IPS-18a (cell line): Measurements from ENCODE around the gene ELMO3.

Source experiments
- H3K27ac ChIP-seq: one replicate; pipeline ENCODE4 v1.5.1; 2013; ENCODE audit warnings: low read length
- H3K27me3 ChIP-seq: one replicate; pipeline ENCODE4 v1.6.1; 2013; ENCODE audit warnings: mild to moderate bottlenecking, low read length; ENCODE audit not compliant: control insufficient read depth, insufficient read depth
- H3K36me3 ChIP-seq: one replicate; pipeline ENCODE4 v1.6.1; 2013; ENCODE audit warnings: low read depth, low read length; ENCODE audit not compliant: control insufficient read depth
- H3K4me1 ChIP-seq: one replicate; pipeline ENCODE4 v1.6.1; 2013; ENCODE audit warnings: low read depth, low read length; ENCODE audit not compliant: control insufficient read depth
- H3K4me3 ChIP-seq: one replicate; pipeline ENCODE4 v1.5.1; 2013; ENCODE audit warnings: low read length
- H3K9ac ChIP-seq: one replicate; pipeline ENCODE4 v1.6.1; 2013; ENCODE audit warnings: mild to moderate bottlenecking, low read length, moderate library complexity
- H3K9me3 ChIP-seq: one replicate; pipeline ENCODE4 v1.6.1; 2013; ENCODE audit warnings: low read depth, low read length; ENCODE audit not compliant: control insufficient read depth

The ELMO3 gene

GRCh38 chr16:67234180-67234597 is 35.3 kb downstream of the ELMO3 start:
- Histone ChIP-seq H3K9ac (no peak overlapping the region), H3K36me3 (peaks cover 41% of the 10 kb centered on the region), H3K9me3 (no peaks in the 10 kb centered on the region), H3K27me3 (no peaks in the 10 kb centered on the region), H3K27ac (no peak overlapping the region), H3K4me1 (no peaks in the 10 kb centered on the region), H3K4me3 (no peak overlapping the region)

- Histone ChIP-seq H3K9ac (no peak overlapping the region), H3K9me3 (no peaks in the 10 kb centered on the region), H3K27me3 (no peaks in the 10 kb centered on the region), H3K36me3 (peaks cover 23% of the 10 kb centered on the region), H3K4me1 (no peaks in the 10 kb centered on the region), H3K27ac (no peak overlapping the region), H3K4me3 (no peak overlapping the region)
Observed at GRCh38 chr16:67235816-67236562, 37.1 kb downstream of the ELMO3 start.

- Histone ChIP-seq H3K4me3 (no peak overlapping the region), H3K27ac (no peak overlapping the region), H3K4me1 (peaks cover 7% of the 10 kb centered on the region), H3K9me3 (no peaks in the 10 kb centered on the region), H3K27me3 (no peaks in the 10 kb centered on the region), H3K9ac (no peak overlapping the region), H3K36me3 (peaks cover 15% of the 10 kb centered on the region)
Observed at GRCh38 chr16:67236563-67237395, 37.8 kb downstream of the ELMO3 start.

GRCh38 chr16:67237396-67238277 is 38.7 kb downstream of the ELMO3 start:
- peaks cover 7% of the 10 kb centered on the region for H3K4me1 ChIP-seq
- H3K9me3 ChIP-seq = no peaks in the 10 kb centered on the region
- no peak overlapping the region for H3K9ac ChIP-seq
- H3K36me3 ChIP-seq = peaks cover 13% of the 10 kb centered on the region
- H3K27me3 ChIP-seq = no peaks in the 10 kb centered on the region
- no peak overlapping the region for H3K27ac ChIP-seq
- no peak overlapping the region for H3K4me3 ChIP-seq

- Histone ChIP-seq H3K4me1 (peaks cover 7% of the 10 kb centered on the region), H3K36me3 (peaks cover 12% of the 10 kb centered on the region), H3K27ac (no peak overlapping the region), H3K27me3 (no peaks in the 10 kb centered on the region), H3K9me3 (no peaks in the 10 kb centered on the region), H3K4me3 (no peak overlapping the region), H3K9ac (no peak overlapping the region)
Observed at GRCh38 chr16:67238278-67238575, 39.3 kb downstream of the ELMO3 start.

- peaks cover 7% of the 10 kb centered on the region for H3K4me1 ChIP-seq
- peaks cover 8% of the 10 kb centered on the region for H3K36me3 ChIP-seq
- no peak overlapping the region for H3K4me3 ChIP-seq
- no peak overlapping the region for H3K27ac ChIP-seq
- H3K9ac ChIP-seq = no peak overlapping the region
- H3K27me3 ChIP-seq = no peaks in the 10 kb centered on the region
- H3K9me3 ChIP-seq = no peaks in the 10 kb centered on the region
Observed at GRCh38 chr16:67238806-67239470, 40.0 kb downstream of the ELMO3 start.

GRCh38 chr16:67240506-67240905 is 41.6 kb downstream of the ELMO3 start:
- Histone ChIP-seq H3K9ac (no peak overlapping the region), H3K4me1 (peaks cover 13% of the 10 kb centered on the region)

GRCh38 chr16:67241008-67241900 is 42.3 kb downstream of the ELMO3 start:
- H3K9ac ChIP-seq = peak overlapping the region; percentile 6
- no peaks in the 10 kb centered on the region for H3K9me3 ChIP-seq
- peaks cover 8% of the 10 kb centered on the region for H3K36me3 ChIP-seq
- peaks cover 17% of the 10 kb centered on the region for H3K4me1 ChIP-seq
- no peak overlapping the region for H3K27ac ChIP-seq
- no peak overlapping the region for H3K4me3 ChIP-seq
- no peaks in the 10 kb centered on the region for H3K27me3 ChIP-seq

More at GRCh38 chr16:67240506-67240905, 41.6 kb downstream of the ELMO3 start:
- Histone ChIP-seq H3K27ac (no peak overlapping the region), H3K27me3 (no peaks in the 10 kb centered on the region), H3K36me3 (peaks cover 8% of the 10 kb centered on the region), H3K4me3 (no peak overlapping the region), H3K9me3 (no peaks in the 10 kb centered on the region)

- Histone ChIP-seq H3K9me3 (no peaks in the 10 kb centered on the region), H3K4me3 (no peak overlapping the region), H3K27me3 (no peaks in the 10 kb centered on the region), H3K36me3 (peaks cover 8% of the 10 kb centered on the region), H3K27ac (no peak overlapping the region), H3K9ac (no peak overlapping the region), H3K4me1 (peaks cover 17% of the 10 kb centered on the region)
Observed at GRCh38 chr16:67242138-67242730, 43.3 kb downstream of the ELMO3 start.

DNA sequence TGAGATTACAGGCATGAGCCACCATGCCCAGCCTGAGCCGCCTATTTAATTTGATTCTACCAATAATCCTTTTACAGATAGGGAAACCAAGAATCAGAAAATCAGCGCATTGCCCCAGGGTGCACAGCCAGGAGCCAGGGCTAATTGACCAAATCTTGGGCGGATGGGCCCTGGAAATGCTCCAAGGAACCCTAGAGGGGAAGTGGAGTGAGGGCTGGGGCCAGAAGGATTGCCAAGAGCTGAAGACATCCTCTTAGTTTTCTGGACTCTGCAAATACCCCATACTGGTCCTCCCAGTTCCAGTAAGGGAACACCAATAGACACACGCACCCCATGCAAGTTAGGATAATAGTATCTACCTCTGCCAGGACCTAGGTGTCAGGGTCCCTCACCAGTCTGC is 44.5 kb downstream of the ELMO3 start:
- peaks cover 7% of the 10 kb centered on the region for H3K27me3 ChIP-seq
- peaks cover 4% of the 10 kb centered on the region for H3K36me3 ChIP-seq
- peaks cover 23% of the 10 kb centered on the region for H3K4me1 ChIP-seq
- no peaks in the 10 kb centered on the region for H3K9me3 ChIP-seq
- no peak overlapping the region for H3K4me3 ChIP-seq
- no peak overlapping the region for H3K9ac ChIP-seq
- no peak overlapping the region for H3K27ac ChIP-seq
